HG03571 (cell line): ENCODE results near the gene DEGS2.

ENCODE experiments used
- ATAC-seq: cut with Tn5 transposase; IDR thresholded peaks from one replicate; pipeline ENCODE4 v1.9.1; 2021; ENCODE audit not compliant: unreplicated experiment

The DEGS2 gene

GRCh38 chr14:100115726-100116125 is 43.7 kb downstream of the DEGS2 start:
- ATAC-seq: no peak

DNA sequence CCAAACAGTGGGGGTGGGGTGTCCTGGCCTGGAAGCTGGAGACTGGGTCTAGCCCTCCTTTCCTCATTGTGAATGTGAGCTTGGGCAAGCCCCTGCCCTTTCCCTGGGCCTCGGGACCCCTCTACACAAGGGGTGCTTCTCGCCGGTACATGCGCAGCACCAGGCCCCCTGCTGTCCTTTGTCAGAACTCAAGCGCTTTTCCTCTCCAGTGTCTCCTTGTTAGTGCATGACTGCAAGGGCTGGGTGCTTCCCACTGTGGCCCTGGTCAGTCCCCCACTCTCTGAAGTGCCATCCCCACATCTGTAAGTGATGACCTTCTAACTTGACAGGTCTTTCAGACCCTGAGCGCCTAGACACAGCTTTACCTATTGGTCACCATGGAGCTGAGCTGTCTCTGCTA is 44.2 kb downstream of the DEGS2 start:
- no peak for ATAC-seq

GRCh38 chr14:100114109-100114765 is 45.2 kb downstream of the DEGS2 start:
- no peak for ATAC-seq

- ATAC-seq: no peak
Observed at GRCh38 chr14:100111931-100112704, 47.3 kb downstream of the DEGS2 start.

GRCh38 chr14:100110816-100111215 is 48.6 kb downstream of the DEGS2 start:
- ATAC-seq: no peak

- ATAC-seq: no peak
Observed at GRCh38 chr14:100109594-100109955, 49.9 kb downstream of the DEGS2 start.

GRCh38 chr14:100108840-100109593 is 50.4 kb downstream of the DEGS2 start:
- ATAC-seq: no peak

- no peak for ATAC-seq
Observed at GRCh38 chr14:100108042-100108825, 51.2 kb downstream of the DEGS2 start.

DNA sequence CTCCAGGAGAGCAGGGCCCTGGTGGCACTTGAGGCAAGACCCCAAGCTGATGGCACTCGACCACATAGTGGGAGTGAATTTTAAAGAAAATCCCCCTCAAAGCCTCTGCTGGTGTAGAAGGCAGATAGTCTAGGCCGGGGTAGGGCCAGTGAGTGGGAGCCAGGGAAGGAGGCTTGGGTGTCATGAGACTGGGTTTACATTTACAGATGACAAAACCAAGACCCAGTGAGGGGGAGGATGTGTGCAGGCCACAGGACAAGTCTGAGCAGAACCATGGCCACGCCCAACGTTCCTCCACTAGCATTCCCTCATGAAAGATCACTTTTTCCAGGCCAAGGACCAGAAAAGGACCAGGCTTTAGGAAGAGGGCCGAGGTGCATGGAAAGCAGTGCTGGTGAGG is 52.2 kb downstream of the DEGS2 start:
- ATAC-seq: no peak

DNA sequence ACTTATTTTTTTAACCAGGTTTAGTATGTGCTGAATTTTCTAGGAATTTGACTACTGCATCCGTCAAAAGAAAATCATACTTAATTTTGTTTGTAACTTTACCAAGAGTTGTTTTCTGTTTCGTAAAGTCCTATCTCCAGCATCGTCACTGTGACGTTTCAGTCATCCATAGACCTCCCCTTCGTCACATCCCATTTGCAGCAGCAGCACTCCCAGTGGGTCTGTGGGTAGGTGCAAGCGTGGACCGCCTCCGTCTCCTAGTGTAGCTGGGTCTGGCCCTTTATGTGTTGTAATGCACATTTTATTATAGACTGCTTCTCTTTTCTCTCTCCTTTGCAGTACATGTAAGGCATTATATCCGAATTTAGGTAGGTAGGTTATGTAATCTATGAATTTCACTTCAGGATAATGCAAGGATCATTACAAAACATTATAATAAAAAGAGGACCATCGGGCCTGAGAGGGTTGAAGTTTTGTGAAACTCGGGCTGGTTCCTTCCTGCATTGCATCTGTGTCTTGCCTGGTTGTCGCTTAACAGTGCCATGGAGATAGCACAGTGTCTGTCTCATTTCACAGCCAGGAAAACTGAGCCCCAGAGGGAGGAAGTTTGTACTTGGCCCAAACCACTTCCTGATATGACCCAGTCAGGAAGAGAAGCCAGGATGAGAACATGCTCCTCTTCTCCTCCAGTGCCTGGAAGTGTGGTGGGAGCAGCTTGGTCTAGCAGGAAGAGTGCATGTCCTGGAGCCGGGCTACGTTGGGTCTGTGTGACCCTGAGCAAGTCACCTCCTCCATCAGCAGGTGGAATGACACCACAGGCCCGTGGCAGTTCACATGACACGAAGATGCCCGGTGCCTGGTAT is 53.0 kb downstream of the DEGS2 start:
- no peak for ATAC-seq

GRCh38 chr14:100105357-100106169 is 53.9 kb downstream of the DEGS2 start:
- ATAC-seq: no peak

GRCh38 chr14:100104523-100105300 is 54.7 kb downstream of the DEGS2 start:
- no peak for ATAC-seq

DNA sequence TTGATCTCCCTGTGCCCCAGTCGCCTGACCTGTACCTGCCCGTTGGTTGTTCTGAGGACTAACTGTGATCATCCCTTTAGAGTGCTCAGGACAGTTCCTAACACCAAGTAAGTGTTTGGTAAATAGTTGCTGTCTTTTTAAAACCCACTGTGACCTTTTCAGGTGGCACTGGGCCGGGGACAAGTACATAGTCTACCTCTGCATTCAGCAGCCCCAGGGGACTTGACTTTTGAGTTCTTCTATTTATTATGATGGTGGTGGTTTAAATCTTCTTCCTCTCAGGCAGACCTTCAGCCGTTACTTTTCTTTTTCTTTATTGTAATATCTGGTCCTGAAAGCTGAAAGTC is 55.5 kb downstream of the DEGS2 start:
- no peak for ATAC-seq

GRCh38 chr14:100103250-100104005 is 56.0 kb downstream of the DEGS2 start:
- no peak for ATAC-seq

DNA sequence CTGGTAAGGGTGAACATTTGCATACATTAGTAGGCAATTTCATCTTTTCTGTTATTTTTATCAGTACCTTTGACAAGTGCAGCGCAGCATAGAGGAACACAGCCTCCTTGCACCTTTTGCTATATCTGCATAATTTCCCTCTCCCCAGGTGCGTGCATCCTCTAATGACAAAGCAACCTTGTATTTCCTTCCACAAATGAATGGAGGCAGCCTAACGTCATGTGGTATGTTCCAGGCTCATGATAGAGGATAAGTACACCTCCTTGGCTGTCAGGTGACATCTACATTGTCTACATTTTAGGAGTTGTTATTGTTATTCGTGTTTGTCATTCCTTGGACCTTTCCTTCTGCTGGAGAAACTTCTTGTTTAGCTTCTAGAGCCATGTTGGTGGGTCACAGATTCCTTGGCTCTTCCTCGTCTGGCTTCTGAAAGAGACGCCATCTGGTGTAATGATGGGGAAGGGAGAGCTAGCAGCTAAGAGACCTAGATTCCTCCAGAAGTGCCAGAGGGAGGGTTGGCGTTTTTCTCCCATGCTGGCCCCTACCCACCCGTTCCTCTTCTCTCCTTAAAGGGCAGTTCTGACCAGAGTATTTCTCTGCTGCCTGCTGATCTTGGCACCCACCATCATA is 57.2 kb downstream of the DEGS2 start:
- ATAC-seq: no peak

DNA sequence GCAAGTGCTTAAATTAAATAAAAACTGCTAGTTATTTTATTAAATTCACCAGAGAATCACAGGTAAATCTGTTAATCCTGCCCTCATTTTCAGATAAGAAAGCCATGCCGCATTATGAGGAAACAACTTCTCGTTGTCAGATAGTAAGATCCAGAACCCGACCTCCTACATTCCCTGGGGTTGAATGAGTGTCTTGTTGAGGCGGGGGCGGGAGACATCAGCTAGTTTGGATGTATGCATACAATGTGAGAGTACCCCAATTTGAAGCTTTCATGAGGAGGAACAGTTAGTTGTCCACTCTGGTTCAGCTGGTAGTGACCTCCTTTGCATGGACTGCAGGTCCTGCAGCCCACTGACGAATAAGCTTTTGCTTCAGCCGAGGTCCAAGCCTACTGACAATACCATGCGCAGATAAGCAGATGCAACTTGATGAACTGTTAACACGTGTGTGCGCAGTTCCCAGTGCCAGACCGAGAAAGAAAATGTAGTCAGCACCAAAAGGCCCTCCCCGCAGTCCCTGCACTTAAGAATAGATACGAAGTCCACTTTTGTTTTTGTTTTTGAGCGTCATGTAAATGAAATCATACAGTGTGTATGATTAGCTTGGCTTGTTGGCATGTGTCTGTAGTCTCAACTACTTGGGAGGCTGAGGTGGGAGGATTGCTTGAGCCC is 59.3 kb downstream of the DEGS2 start:
- ATAC-seq: no peak

GRCh38 chr14:100098171-100098570 is 61.3 kb downstream of the DEGS2 start:
- ATAC-seq: no peak
